GM19397 (cell line): ENCODE measurements around the gene BCL11B.
"Not testable (repeated sequence)": the region's sequence is repeated elsewhere in the genome, so short reads cannot be mapped to it uniquely, and the experiment has no call there.

Source experiments
- ATAC-seq: cut with Tn5 transposase; IDR thresholded peaks from one replicate; pipeline ENCODE4 v1.9.1; 2021; ENCODE audit warnings: mild to moderate bottlenecking, moderate library complexity; ENCODE audit not compliant: unreplicated experiment

BCL11B gene

DNA sequence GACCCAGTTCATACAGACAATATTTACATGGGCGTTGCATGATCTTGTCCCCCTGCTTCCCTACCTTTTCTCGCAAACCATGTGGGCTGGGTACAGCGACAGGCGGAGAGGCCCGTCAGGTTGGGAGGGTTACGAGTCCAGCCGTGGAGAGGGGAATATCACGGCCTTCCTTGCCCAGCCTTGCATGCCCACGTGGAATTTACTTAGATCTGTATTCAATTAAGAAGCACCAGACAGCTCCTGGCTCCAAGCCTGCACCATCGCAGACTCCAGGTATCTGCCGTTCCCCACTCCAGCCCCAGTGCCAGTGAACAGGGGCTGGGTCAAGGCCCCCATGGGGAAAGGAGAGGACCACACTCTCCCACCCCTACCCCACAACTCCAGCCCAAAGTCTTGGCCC is 29.8 kb downstream of the BCL11B start:
- ATAC-seq = no peak

- no peak for ATAC-seq
Observed at GRCh38 chr14:99241325-99242010, 30.5 kb downstream of the BCL11B start.

- ATAC-seq = no peak
Observed at GRCh38 chr14:99240627-99241324, 31.2 kb downstream of the BCL11B start.

GRCh38 chr14:99239661-99240092 is 32.3 kb downstream of the BCL11B start:
- no peak for ATAC-seq

DNA sequence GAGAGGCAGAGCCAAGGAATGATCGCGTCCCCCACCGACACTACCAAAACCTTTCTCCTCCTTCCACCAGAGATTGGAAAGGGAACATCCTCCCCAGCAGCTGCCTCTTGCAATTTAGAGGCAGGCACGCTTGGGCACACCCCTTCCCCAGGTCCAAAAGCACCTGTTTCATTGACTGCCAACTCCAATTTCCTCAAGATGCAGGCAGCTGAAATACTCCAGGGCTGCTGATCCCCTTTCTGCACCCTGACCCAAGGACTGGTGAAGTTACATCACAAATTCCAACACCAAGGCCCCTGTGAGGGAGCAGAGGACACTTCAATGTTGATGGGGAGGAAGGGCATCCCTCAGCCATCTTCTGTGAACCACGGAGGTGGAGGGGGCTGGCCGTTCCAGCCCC is 33.8 kb downstream of the BCL11B start:
- ATAC-seq = no peak

DNA sequence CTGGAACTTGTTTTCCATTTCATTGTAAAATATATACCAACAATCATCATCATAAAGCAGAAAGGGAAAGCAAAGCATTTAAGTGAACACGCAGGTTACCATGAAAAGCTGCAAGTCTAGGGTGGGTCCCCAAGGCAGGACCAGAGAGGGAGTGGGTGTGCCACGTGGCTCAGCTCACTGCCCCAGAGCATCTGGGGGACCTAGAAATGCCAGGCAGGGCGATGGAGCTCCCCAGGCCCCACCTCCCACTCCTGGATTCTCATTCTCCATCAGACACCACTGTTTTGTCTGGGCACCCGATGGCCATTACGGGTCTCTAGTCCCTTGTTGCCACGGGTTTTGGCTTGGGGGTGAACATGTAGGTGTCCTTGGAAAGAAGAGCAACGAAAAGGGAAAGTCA is 34.7 kb downstream of the BCL11B start:
- no peak for ATAC-seq

- ATAC-seq = no peak
Observed at GRCh38 chr14:99236386-99237138, 35.4 kb downstream of the BCL11B start.

- ATAC-seq = no peak
Observed at GRCh38 chr14:99235582-99236320, 36.2 kb downstream of the BCL11B start.

DNA sequence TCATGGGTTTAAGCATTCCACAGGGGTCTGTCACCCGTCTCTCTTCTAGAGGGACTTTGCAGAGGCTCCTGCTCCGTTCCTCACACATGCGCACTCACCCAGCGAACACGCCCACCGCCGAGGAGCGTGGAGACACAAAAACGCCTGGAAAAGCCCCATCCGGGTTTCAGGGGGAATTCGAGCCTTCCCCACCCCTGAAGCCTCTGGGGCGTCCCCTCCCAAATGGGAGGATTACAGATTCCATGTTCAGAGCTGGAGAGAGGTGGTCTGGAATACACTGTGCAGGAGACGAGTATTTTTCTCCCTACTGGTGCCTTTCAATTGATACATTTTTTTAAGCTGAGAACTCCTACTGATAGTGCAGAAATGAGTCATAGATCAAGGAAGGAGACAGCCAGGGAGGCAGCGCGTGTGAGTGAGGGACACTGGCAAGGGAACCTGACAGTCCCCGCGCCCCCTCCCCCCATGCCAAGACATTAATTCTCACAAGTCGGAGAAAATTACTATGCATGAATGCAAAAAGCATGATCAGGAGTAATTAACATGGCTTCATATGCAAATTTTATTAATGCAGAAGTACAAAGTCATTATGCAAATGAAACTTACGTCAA is 36.9 kb downstream of the BCL11B start:
- no peak for ATAC-seq

DNA sequence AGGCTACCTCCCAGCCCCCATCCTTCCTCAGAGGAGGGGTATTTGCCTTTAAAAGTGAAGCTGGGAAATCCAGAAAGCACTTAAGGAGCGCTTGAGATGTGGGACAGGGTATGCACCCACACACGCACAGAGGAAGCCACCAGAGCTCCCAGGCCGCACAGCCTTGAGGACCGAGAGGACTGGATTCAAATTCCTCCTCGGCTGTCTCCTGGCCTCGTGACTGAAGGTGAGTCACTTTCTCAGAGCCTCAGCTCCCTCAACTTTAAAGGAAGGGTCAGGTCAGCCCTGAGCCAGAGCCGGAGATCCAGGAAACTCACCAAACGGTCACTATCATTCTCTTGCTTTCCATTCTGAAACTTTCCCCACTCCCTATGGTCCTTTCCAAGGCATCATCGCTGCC is 37.6 kb downstream of the BCL11B start:
- no peak for ATAC-seq

DNA sequence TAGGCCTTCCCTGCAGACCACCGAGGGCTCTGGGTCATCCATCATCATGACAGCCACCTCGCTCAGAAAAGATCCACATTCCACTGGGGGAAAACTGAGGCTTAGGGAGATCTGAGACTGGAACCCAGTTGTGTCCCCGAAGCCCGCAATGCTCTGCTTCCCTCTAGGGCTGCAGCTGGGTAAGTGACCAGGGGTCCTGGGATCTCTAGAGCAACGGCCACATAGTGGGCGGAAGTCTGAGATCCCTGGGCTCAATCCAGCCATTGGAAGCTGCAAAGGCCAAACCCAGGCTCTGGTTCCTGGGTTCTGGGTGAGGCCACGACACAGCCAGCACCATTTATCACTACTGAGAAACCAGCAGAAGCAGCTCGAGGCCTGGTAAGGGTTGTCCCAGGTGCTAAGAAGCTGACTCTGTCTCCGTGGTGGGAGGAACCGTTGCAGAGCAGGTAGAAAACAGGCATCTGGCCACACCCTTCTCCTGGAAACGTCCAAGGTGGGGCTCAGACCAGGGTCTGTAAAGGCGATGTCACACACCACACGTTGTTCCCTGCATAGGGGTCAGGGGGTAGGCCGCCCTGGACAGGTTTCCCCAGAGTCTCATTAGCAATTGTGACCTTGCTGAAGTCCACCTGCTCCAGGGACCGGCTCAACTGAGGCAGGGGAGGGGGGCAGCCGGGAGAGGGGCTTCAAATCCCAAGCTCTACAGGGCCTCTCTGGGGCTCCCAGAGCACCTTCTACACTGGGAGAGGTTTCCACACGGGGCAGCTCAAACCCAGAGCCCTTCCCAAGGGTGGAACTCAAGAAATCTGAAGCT is 38.6 kb downstream of the BCL11B start:
- ATAC-seq = no peak

GRCh38 chr14:99232714-99233214 is 39.2 kb downstream of the BCL11B start:
- ATAC-seq = no peak

DNA sequence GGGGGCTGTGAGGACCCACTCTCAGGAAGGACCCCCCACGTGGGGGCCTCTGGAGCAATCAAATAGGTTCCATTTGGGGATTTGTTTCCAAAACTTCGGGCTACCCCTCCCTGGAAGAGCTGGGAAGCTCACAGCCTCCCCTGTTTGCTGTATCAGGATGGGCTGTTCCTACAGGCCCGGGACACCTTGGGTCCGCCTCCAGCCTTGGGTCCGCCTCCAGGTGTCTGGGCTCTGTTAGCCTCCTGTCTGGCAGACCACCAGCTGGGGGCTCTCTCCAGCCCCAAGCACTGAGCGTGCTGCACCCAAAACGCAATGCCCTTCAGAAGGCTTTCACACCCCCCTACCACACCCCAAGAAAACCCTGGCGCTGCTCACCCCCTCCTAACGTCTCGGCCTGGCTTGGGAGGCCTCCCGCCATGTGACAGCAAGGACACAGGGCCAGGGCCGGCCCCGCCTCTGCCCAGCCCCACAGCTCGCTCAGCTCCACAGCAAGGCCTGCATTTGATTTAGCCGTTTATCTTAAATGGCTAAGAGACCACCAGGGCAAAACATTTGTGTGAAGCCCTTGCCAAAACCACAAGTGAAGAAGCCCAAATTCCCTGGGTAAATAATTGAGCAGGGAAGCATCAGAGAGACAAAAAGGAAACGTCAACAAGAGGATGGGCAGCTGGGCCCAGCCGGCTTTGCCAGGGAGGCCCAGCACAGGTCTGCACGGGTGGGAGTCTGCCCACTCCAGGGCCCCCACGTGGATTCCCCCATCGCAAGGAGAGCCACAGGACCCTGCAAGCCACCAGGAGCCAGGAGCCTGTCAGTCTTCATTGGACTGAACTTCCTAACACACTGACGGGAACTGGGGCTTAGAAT is 39.9 kb downstream of the BCL11B start:
- no peak for ATAC-seq

DNA sequence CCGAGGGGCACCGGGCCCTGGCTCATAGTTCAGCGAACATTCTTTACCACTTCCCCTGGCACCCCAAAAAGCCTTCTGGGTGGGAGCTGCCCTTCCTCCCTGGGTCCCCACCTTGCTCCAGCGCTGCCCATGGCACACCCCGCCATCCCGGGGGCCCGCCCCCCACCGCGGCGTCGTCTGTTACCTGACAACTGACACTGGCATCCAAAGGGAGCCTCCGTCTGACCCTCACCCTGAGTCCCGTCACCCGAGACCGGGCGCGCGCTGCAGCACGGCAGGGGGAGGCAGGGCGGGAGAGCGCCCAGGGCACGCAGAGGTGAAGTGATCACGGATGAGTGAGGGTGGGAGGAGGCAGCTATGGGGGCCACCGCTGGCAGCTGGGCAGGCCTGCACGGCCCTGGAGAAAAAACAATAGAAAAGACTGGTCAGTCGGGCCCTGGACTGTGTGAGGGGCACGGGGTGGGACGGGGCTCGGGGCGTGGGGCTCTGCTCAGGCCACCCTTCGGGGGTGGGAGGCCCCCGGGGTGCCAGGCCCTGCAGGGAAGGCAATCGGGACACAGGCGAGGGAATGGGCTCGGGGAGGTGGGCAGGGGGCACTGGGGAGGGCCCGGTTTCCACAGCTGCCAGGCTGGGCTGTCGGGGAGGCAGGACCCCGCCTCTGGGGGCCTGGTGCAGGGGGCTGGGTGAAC is 40.7 kb downstream of the BCL11B start:
- no peak for ATAC-seq

DNA sequence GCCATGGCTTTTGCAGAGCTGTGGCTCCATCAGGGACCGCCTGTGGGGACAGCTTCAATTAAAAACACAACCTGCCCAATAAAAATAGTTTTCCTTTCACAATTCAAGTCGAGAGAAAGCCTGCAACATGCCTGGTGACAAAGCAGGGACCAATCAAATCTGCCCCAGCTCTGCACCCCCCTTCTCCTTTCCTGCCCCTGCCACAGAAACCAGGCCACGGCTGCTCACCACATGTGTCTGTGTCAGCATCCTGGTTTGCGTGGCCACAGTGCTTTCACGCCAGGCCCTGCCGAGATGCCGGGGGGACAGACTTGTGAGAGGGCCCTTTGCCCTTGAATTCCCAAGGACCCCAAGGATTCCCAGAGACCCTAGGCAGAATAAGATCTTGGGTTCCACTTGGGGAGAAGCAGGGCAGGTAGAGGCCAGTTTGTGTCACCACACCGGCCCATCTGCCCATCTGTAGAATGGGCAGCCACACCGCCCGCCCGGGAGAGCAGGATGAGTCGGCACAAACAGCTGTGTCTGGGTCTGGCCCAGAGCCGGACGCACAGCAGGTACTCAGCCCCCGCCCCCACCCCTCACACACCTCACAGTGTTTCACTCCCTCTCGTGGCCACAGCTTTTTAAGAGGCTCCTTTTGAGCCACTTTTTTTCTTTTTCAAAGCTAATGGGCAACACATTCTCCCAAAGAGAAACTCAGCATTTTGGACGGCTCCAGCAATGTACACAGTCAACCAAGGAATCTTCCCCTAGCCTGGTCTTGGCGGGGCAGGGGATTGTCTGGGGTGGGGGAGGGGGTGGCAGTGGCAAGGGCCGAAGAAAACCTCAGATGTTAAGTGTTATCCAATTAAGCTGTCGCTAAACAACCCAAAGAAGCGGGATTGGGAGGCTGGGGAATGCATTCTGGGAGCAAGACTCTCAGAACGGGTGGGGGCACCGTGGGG is 41.5 kb downstream of the BCL11B start:
- no peak for ATAC-seq

DNA sequence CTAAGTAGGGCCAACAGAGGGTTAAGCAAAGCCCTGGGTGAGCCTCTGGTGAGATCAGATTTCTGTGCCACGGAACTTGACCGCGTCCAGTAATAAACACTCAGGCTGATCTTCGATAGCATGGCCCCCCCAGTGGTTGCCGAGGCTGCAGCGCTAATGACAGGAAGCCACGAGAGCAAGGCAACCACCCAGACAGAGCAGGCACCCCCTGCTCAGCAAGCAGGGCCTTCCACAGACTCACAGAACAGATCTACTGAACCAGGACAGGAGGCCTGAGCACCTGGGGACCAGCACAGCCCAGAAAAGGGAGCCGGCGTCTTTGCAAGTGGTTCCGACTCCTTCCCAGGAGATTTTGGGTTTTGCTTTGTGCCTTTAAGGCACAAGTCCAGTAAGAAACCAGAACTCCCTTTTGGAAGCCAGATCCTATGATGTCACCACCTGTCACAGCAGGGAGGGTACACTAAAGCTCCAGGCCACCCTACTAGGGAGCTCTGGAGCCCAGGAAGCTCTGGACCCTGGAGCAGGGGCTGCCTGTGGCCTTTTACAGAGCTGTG is 42.3 kb downstream of the BCL11B start:
- ATAC-seq = no peak

GRCh38 chr14:99228760-99229159 is 43.2 kb downstream of the BCL11B start:
- ATAC-seq = not testable (repeated sequence)
